Nephron (organoid): Measurements from ENCODE around the gene DUSP22.

ENCODE experiments used
- H3K27ac Mint-ChIP-seq, 3 experiments: 2 replicates each; pipeline ENCODE4 v1.8.0; 2020; ENCODE audit warnings: mixed read lengths in 3 of 3, mild to moderate bottlenecking in 2 of 3, moderate library complexity in 1 of 3
- H3K27me3 Mint-ChIP-seq: 2 replicates; pipeline ENCODE4 v1.8.0; 2021; ENCODE audit warnings: low read depth, mild to moderate bottlenecking, moderate library complexity, mixed read lengths
- H3K36me3 Mint-ChIP-seq: 2 replicates; pipeline ENCODE4 v1.8.0; 2020; ENCODE audit warnings: low read depth, mixed read lengths
- H3K4me1 Mint-ChIP-seq: 2 replicates; pipeline ENCODE4 v1.8.0; 2020; ENCODE audit warnings: mixed read lengths
- H3K4me3 Mint-ChIP-seq, 3 experiments: 2 replicates each; pipeline ENCODE4 v1.8.0; 2020; ENCODE audit warnings: mild to moderate bottlenecking in 3 of 3, mixed read lengths in 3 of 3, moderate library complexity in 2 of 3
- H3K9me3 Mint-ChIP-seq: 2 replicates; pipeline ENCODE4 v1.8.0; 2020; ENCODE audit warnings: mixed read lengths
- TF ChIP-seq, protein P1 (sequence below), 3 experiments: fragments of 200-600 bp; sonication (generic); IDR thresholded peaks; one replicate each; pipeline ENCODE4 v1.5.0; 2021; ENCODE audit warnings: antibody characterized with exemption in 3 of 3; ENCODE audit not compliant: unreplicated experiment in 3 of 3

The DUSP22 gene

DNA sequence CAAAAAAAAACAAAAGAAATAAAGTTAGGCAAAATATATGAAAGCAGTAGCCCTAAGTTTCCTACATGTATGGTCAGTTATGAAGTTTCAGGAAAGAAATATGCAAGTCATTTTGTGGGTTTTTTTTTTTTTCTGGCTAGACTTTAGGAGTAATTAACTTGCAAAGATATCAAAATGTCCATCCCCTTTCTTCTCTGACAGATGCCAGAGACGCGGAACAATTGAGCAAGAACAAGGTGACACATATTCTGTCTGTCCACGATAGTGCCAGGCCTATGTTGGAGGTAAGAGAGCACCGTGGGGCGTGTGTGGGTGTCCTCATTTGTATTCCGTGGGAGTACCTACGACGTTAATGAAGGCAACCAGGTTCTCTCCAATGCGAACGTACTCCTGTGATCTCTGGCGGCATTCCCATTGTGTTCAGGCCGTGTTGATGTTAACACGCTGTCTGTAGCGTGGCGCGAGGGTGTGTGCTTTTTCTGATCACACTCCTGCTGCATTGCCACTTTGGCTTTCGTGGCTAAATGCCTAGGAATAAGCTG lies 19.5 kb downstream of the DUSP22 start:
- Mint-ChIP-seq H3K27me3 (no peaks in the 10 kb centered on the region), H3K36me3 (no peaks in the 10 kb centered on the region), H3K4me1 (peaks cover 13% of the 10 kb centered on the region), H3K4me3 (no peak overlapping the region), H3K27ac (no peak overlapping the region), H3K9me3 (peaks cover 25% of the 10 kb centered on the region)
- TF ChIP-seq, protein P1, sequence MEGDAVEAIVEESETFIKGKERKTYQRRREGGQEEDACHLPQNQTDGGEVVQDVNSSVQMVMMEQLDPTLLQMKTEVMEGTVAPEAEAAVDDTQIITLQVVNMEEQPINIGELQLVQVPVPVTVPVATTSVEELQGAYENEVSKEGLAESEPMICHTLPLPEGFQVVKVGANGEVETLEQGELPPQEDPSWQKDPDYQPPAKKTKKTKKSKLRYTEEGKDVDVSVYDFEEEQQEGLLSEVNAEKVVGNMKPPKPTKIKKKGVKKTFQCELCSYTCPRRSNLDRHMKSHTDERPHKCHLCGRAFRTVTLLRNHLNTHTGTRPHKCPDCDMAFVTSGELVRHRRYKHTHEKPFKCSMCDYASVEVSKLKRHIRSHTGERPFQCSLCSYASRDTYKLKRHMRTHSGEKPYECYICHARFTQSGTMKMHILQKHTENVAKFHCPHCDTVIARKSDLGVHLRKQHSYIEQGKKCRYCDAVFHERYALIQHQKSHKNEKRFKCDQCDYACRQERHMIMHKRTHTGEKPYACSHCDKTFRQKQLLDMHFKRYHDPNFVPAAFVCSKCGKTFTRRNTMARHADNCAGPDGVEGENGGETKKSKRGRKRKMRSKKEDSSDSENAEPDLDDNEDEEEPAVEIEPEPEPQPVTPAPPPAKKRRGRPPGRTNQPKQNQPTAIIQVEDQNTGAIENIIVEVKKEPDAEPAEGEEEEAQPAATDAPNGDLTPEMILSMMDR (IDR thresholded peaks at IDR 0.05; ENCODE audit: unreplicated experiment in 3 of 3): no peak

DNA sequence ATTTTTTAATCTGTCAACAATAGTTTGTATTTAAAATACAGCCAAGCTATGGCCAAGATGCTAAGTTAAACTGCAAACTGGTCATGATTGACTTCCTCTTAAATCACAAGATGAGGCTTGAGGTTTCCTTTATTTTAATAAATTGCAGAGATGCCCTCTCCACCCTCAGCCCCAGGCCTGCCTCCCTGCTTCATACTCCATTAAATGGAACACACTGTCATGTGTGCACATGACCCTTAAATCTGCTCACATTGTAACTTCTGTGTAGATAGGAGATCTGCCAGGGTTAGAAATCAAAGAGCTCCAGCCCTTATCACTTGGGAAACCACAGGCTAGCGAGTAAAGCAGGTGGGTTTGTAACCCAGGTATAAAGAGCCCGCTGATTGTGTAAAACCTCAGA lies 20.8 kb downstream of the DUSP22 start:
- TF ChIP-seq, protein P1 (IDR thresholded peaks at IDR 0.05; ENCODE audit: unreplicated experiment in 3 of 3): no peak
- Mint-ChIP-seq H3K9me3 (peaks cover 26% of the 10 kb centered on the region), H3K36me3 (no peaks in the 10 kb centered on the region), H3K4me1 (peaks cover 20% of the 10 kb centered on the region), H3K27ac (no peak overlapping the region), H3K4me3 (no peak overlapping the region), H3K27me3 (no peaks in the 10 kb centered on the region)

DNA sequence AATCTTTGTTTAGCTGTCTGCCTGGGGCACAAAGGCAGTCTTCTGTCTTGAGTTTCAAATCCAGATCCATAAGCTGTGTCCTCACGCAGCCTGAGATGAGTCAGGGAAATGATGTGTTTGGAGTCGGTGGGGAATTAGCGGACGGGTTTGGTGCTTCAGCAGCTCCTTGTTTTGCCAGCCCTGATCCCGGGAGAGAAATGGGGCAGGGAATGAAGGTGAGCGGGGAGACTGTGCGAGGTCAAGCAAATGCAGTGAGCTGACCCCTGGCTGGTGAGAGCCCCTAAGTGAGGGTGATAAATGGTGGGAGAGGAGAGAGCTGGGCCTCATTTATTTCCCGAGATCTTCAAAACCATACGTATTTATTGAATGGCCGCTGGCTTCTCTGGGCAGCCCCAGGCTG lies 21.6 kb downstream of the DUSP22 start:
- Mint-ChIP-seq H3K9me3 (peaks cover 24% of the 10 kb centered on the region), H3K4me1 (peaks cover 17% of the 10 kb centered on the region), H3K27ac (no peak overlapping the region), H3K36me3 (no peaks in the 10 kb centered on the region), H3K27me3 (no peaks in the 10 kb centered on the region), H3K4me3 (no peak overlapping the region)
- TF ChIP-seq, protein P1 (IDR thresholded peaks at IDR 0.05; ENCODE audit: unreplicated experiment in 3 of 3): no peak

DNA sequence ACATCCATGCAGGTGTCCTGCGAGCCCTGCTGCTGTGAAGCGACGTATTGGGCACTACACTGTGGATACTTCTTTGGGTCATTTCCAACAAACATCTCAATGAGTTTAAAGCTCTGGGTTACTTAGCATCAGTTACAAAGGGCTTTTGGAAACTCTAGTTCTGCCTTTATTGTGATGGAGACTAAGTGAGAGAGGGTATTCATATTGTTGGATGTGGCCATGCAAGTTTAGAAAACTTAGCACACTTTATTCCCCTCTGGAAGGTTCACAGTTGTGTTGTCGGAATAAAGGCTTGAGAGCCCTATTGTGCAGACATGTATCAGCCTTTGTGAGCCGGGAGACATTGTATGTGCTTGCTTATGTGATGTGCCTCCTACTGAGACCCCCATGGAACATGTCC lies 22.1 kb downstream of the DUSP22 start:
- TF ChIP-seq, protein P1 (IDR thresholded peaks at IDR 0.05; ENCODE audit: unreplicated experiment in 3 of 3): no peak
- H3K4me3 Mint-ChIP-seq: no peak overlapping the region
- peaks cover 24% of the 10 kb centered on the region for H3K9me3 Mint-ChIP-seq
- no peaks in the 10 kb centered on the region for H3K36me3 Mint-ChIP-seq
- peaks cover 17% of the 10 kb centered on the region for H3K4me1 Mint-ChIP-seq
- H3K27me3 Mint-ChIP-seq: no peaks in the 10 kb centered on the region
- no peak overlapping the region for H3K27ac Mint-ChIP-seq

DNA sequence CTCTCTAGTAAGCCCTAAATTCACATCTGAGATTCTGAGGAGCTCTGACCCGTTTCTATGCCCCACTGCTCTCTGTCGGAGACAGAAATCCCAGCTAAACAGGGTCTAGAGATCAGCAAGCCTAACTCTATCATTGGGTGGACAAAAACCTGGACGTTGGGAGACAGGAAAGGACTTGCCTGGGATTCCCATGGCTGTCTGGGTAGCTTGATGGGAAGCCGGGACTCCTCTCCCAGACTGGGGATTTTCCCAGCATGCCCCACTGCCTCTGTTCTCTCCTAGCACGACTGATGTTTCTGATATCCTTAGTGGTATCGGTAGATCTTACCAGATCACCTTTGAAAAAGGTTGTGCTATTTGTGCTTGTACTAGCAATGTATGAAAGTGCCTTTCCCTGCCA lies 22.9 kb downstream of the DUSP22 start:
- Mint-ChIP-seq H3K27ac (no peak overlapping the region), H3K4me3 (no peak overlapping the region), H3K9me3 (peaks cover 24% of the 10 kb centered on the region), H3K4me1 (peaks cover 17% of the 10 kb centered on the region), H3K27me3 (no peaks in the 10 kb centered on the region), H3K36me3 (no peaks in the 10 kb centered on the region)
- TF ChIP-seq, protein P1 (IDR thresholded peaks at IDR 0.05; ENCODE audit: unreplicated experiment in 3 of 3): no peak

DNA sequence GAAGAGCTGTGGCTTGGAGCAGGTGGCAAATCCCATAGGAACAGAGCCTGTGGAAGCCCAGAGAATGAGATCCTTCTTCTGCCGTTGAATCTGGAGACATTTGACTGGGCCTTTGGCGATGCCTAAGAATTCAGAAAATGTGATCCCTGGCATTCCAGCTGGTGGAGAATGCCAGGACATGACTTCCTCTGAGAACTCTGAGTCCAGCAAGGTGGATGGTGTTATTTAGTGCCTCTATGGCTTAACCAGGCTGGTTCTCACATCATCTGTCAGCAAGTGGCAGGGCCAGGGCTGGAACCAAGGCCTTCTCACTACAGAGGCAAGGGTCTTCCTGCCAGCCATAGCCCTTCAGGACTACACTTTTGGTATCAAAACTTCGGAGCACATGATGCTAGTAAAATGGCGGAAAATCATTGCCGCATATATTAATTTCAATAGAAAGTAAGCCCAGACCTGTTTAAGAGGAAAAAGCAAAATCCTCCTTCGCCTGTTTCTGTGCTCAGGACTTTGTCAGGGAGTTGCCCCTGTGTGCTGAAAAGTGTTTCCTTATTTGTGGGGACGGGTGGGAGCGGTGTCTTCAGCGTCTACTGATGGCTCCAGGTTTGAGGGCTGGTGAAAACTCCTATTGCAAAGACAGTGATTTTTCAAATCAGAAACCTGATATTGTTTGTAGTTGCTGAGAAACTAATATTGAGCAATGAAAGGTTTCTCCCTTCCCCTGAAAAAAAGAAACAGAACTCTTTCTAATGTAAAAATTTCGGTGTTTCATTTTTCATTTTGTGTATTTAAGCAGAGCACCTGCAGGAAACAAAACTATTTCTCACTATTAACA lies 23.9 kb downstream of the DUSP22 start:
- Mint-ChIP-seq H3K27me3 (no peaks in the 10 kb centered on the region), H3K4me1 (peaks cover 17% of the 10 kb centered on the region), H3K36me3 (no peaks in the 10 kb centered on the region), H3K9me3 (peaks cover 19% of the 10 kb centered on the region), H3K4me3 (no peak overlapping the region), H3K27ac (no peak overlapping the region)
- TF ChIP-seq, protein P1 (IDR thresholded peaks at IDR 0.05; ENCODE audit: unreplicated experiment in 3 of 3): no peak
